HG02763 (cell line): ENCODE data around the gene ITPRIPL1.

Experiments used
- ATAC-seq: cut with Tn5 transposase; IDR thresholded peaks from one replicate; pipeline ENCODE4 v1.9.1; 2021; ENCODE audit warnings: mild to moderate bottlenecking, moderate library complexity; ENCODE audit not compliant: unreplicated experiment

Gene ITPRIPL1

GRCh38 chr2:96353606-96354101, 28.5 kb downstream of the ITPRIPL1 start:
- ATAC-seq = no peak

GRCh38 chr2:96354492-96354891, 29.4 kb downstream of the ITPRIPL1 start:
- no peak for ATAC-seq

DNA sequence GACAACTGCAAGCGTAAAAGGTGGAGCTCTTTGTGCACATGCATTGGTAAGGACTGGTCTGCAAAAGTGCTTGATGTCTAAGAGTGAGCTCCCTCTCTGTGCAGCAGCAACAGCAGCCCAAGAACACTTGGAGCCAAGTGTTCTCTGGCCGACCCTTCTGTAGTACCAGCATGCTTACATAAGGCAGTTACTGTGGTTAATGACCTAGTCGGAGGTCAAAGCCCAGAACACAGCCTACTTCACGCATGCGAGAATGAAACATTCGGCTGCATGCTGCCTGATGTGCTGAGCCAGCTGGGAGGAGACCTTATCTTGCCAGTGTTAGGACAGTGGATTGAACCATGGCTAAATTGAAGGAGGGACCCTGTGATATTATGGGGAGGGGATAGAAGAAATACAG, 31.8 kb downstream of the ITPRIPL1 start:
- ATAC-seq = no peak

- ATAC-seq = no peak
Measured at GRCh38 chr2:96359310-96359709, 34.2 kb downstream of the ITPRIPL1 start.

DNA sequence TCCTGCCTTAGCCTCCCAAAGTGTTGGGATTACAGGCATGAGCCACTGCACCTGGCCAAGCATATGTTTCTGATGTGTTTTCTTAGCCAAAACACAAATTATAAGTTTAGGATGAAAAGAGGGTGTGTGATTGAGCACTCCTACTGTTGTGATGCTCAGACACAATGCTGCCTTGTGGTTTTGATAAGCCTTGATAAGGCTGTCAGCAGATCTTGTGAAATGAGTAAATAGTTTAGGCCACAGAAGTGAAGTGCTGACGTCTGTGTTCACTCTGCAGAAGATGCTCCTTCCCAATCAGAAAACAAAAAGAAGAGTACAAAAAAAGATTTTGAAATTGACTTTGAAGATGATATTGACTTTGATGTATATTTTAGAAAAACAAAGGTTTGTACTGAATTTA, 34.7 kb downstream of the ITPRIPL1 start:
- no peak for ATAC-seq

GRCh38 chr2:96361751-96362150, 36.6 kb downstream of the ITPRIPL1 start:
- ATAC-seq = no peak

GRCh38 chr2:96369186-96369585, 44.1 kb downstream of the ITPRIPL1 start:
- ATAC-seq = no peak

DNA sequence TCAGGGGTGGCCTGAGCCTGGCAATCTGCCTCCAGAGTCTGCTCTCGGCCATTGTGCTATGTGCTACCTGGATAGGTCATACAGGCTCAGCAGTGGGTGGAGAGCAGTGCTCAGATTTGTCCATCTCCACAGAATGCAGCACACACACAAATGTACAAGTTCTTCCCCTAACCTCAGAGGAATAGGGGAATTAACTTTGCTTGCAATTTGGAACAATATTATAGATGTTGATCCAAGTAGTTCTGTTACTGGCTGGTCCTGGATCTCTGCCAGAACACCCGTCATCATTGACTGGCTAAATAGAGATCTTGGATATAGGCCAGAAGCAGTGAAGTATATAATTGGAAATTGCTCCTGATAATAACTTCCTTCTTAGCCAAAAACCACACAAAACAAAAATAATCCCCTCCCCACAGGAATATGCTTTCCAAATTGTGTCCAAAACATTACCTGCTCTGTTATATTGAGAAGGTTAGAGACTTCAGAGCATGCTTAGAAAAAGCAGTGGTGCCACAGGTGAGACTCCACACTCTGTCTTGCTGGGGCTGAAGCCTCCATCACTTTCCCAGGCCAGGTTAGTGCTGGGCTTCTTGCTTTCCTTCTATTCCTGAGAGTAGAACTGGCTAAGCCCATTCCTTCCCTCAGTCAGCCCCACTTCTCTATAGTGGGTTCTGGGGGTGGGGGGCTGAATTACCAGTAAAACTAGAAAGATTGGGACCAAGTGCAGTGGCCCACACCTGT, 49.3 kb downstream of the ITPRIPL1 start:
- no peak for ATAC-seq
